Measurements from ENCODE around the gene G3BP2. TPM values are rescaled to one million over a fixed set of nuclear protein-coding genes. Genes with fewer than 3 reads are reported as not detected.
A peak's percentile ranks its signal among the peaks of the same experiment; 100 is the strongest.

G3BP2 gene
- total RNA-seq, 2 experiments from 2014 or later: 185 to 197 TPM

DNA sequence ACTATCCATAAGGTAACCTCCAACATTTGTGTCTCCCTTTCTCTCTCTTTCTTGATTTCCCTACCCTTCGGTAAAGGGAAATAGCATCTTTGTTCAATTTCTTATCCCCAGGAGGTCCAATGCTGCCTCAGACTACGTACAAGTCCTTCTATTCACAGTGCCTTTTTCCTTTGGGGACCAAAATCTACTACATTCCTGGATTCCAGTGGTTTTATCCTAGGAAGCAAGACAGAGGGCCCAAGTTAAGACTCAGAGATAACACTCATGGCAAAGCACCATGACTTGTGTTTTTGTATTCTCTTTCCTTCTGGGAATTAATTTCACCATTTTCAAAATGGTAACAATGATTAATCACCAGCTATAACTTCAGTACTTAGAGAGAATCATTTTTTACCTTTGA lies 10.6 kb downstream of the G3BP2 start:
- H3K36me3 Mint-ChIP-seq (ENCODE audit: low read depth): peaks cover 54% of the 10 kb centered on the region
- CTCF ChIA-PET: no interaction called here

GRCh38 chr4:75660491-75660890 lies 12.7 kb downstream of the G3BP2 start:
- CTCF ChIA-PET: interaction anchor here (1.2 to 9.7 kb wide), 5 partner anchors 11 to 187 kb away, joined by 3 to 63 read pairs (median 4); partner anchors contain the start of gene USO1
- H3K27ac Mint-ChIP-seq: peak overlapping the region; percentile 55
- no peak for ATAC-seq

More for the DNA sequence above, 10.6 kb downstream of the G3BP2 start:
- peak overlapping the region; percentile 70 for H3K27ac Mint-ChIP-seq
- ATAC-seq: no peak
- H3K27me3 Mint-ChIP-seq: no peaks in the 10 kb centered on the region
- intact Hi-C loops (cut with micrococcal nuclease): no loop called here
- POLR2A ChIA-PET: no interaction called here
- H3K4me1 Mint-ChIP-seq (ENCODE audit: low read depth): peaks cover 67% of the 10 kb centered on the region
- H3K4me3 Mint-ChIP-seq: no peak overlapping the region
- no peak for DNase-seq
- TF ChIP-seq, protein P1, sequence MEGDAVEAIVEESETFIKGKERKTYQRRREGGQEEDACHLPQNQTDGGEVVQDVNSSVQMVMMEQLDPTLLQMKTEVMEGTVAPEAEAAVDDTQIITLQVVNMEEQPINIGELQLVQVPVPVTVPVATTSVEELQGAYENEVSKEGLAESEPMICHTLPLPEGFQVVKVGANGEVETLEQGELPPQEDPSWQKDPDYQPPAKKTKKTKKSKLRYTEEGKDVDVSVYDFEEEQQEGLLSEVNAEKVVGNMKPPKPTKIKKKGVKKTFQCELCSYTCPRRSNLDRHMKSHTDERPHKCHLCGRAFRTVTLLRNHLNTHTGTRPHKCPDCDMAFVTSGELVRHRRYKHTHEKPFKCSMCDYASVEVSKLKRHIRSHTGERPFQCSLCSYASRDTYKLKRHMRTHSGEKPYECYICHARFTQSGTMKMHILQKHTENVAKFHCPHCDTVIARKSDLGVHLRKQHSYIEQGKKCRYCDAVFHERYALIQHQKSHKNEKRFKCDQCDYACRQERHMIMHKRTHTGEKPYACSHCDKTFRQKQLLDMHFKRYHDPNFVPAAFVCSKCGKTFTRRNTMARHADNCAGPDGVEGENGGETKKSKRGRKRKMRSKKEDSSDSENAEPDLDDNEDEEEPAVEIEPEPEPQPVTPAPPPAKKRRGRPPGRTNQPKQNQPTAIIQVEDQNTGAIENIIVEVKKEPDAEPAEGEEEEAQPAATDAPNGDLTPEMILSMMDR (IDR thresholded peaks at IDR 0.05): no peak
- H3K9me3 Mint-ChIP-seq: no peaks in the 10 kb centered on the region

GRCh38 chr4:75659512-75660031 lies 13.6 kb downstream of the G3BP2 start:
- TF ChIP-seq, protein P1 (IDR thresholded peaks at IDR 0.05): no peak
- Mint-ChIP-seq H3K4me3 (no peak overlapping the region), H3K27ac (peak overlapping the region; percentile 59), H3K4me1 (ENCODE audit: low read depth) (peaks cover 58% of the 10 kb centered on the region), H3K27me3 (no peaks in the 10 kb centered on the region), H3K36me3 (ENCODE audit: low read depth) (peaks cover 54% of the 10 kb centered on the region), H3K9me3 (no peaks in the 10 kb centered on the region)
- no peak for DNase-seq
- CTCF ChIA-PET: interaction anchor here (1.2 to 9.7 kb wide), 6 partner anchors 10 to 188 kb away, joined by 3 to 63 read pairs (median 4); partner anchors contain the start of gene USO1
- POLR2A ChIA-PET: interaction anchor here (3.1 kb wide), 1 partner anchor 11 kb away, joined by 25 read pairs; no protein-coding TSS in a partner anchor
- ATAC-seq: no peak
- intact Hi-C loops (cut with micrococcal nuclease): loop anchor here (5.0 kb wide), 2 partner anchors 38 to 63 kb away; partner anchors contain the start of gene USO1

More at GRCh38 chr4:75660491-75660890, 12.7 kb downstream of the G3BP2 start:
- H3K4me1 Mint-ChIP-seq (ENCODE audit: low read depth): peaks cover 61% of the 10 kb centered on the region
- intact Hi-C loops (cut with micrococcal nuclease): no loop called here
- H3K27me3 Mint-ChIP-seq: no peaks in the 10 kb centered on the region
- no peak overlapping the region for H3K4me3 Mint-ChIP-seq
- TF ChIP-seq, protein P1 (IDR thresholded peaks at IDR 0.05): no peak
- DNase-seq: no peak
- H3K36me3 Mint-ChIP-seq (ENCODE audit: low read depth): peaks cover 51% of the 10 kb centered on the region
- H3K9me3 Mint-ChIP-seq: no peaks in the 10 kb centered on the region
- POLR2A ChIA-PET: interaction anchor here (3.1 kb wide), 1 partner anchor 10 kb away, joined by 25 read pairs; no protein-coding TSS in a partner anchor

DNA sequence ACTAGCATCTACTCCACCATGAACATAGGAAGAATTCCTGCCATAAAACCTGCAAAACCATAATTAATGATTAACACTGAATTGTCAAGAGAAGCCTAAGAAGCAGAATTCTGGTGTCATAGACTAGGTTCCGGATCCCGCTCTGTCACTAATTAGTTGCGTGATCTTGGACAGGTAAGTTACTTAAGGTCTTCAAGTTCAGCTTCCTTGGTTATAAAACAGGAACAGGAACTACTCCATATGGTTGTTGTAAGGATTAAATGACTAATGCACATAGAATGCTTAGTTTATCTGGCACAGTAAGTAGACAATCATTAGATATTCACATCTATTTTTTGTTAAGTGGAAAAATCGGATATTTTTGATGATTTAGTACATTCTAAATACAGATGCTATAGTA lies 14.3 kb downstream of the G3BP2 start:
- no peak overlapping the region for H3K4me3 Mint-ChIP-seq
- peaks cover 62% of the 10 kb centered on the region for H3K4me1 Mint-ChIP-seq (ENCODE audit: low read depth)
- peak overlapping the region; percentile 81 for H3K27ac Mint-ChIP-seq
- no peaks in the 10 kb centered on the region for H3K27me3 Mint-ChIP-seq
- H3K36me3 Mint-ChIP-seq (ENCODE audit: low read depth): peaks cover 59% of the 10 kb centered on the region
- POLR2A ChIA-PET: interaction anchor here (0.6 to 3.1 kb wide), 3 partner anchors 12 to 20 kb away, joined by 3 to 25 read pairs (median 3); no protein-coding TSS in a partner anchor
- TF ChIP-seq, protein P1 (IDR thresholded peaks at IDR 0.05): no peak
- DNase-seq (no peak), ATAC-seq (no peak)
- CTCF ChIA-PET: interaction anchor here (1.3 to 9.7 kb wide), 4 partner anchors 11 to 189 kb away, joined by 3 to 63 read pairs (median 4); partner anchors contain the start of gene USO1
- intact Hi-C loops (cut with micrococcal nuclease): loop anchor here (5.0 kb wide), 2 partner anchors 38 to 63 kb away; partner anchors contain the start of gene USO1
- no peaks in the 10 kb centered on the region for H3K9me3 Mint-ChIP-seq

GRCh38 chr4:75655562-75655961 lies 17.6 kb downstream of the G3BP2 start:
- H3K4me3 Mint-ChIP-seq: peak overlapping the region; percentile 24
- peaks cover 59% of the 10 kb centered on the region for H3K36me3 Mint-ChIP-seq (ENCODE audit: low read depth)
- peaks cover 68% of the 10 kb centered on the region for H3K4me1 Mint-ChIP-seq (ENCODE audit: low read depth)
- intact Hi-C loops (cut with micrococcal nuclease): loop anchor here (2.0 to 5.0 kb wide), 3 partner anchors 17 to 67 kb away; partner anchors contain the start of genes G3BP2 and USO1
- TF ChIP-seq, protein P1 (IDR thresholded peaks at IDR 0.05): no peak
- POLR2A ChIA-PET: interaction anchor here (0.6 to 3.4 kb wide), 10 partner anchors 9 to 141 kb away, joined by 3 to 18 read pairs (median 4); partner anchors contain the start of genes RCHY1 and THAP6
- ATAC-seq: peak; percentile 79
- H3K27ac Mint-ChIP-seq: peak overlapping the region; percentile 96
- no peaks in the 10 kb centered on the region for H3K9me3 Mint-ChIP-seq
- no peak for DNase-seq
- CTCF ChIA-PET: interaction anchor here (0.6 to 9.7 kb wide), 12 partner anchors 9 to 132 kb away, joined by 3 to 63 read pairs (median 4); partner anchors contain the start of gene USO1
- no peaks in the 10 kb centered on the region for H3K27me3 Mint-ChIP-seq

Measured in activated CD8-positive, alpha-beta T cell treated with anti-CD3 and anti-CD28 coated beads for 36 hours (primary cell).